Liver (tissue), 9 donors: ENCODE results near the gene IL21R. TPM values are rescaled to one million over a fixed set of nuclear protein-coding genes. Genes with fewer than 3 reads are reported as not detected.
A peak's percentile ranks its signal among the peaks of the same experiment; 100 is the strongest.

Experiments
- DNase-seq: peaks from one replicate; pipeline ENCODE4 v3.0.0-alpha.2; 2017; ENCODE audit warnings: low spot score
- H3K27ac ChIP-seq, 2 donors: one replicate each; pipeline ENCODE4 v1.7.0; 2013; ENCODE audit warnings: inconsistent platforms in 2 of 2, low read length in 2 of 2, control low read depth in 1 of 2, low read depth in 1 of 2, mild to moderate bottlenecking in 1 of 2
- H3K27me3 ChIP-seq, 4 donors: one replicate each; pipeline versions ENCODE4 v1.6.1 to v1.7.0; 2013; ENCODE audit warnings: low read length in 3 of 4, inconsistent platforms in 1 of 4, mild to moderate bottlenecking in 1 of 4, moderate library complexity in 1 of 4; ENCODE audit not compliant: control insufficient read depth in 4 of 4, insufficient read depth in 4 of 4
- H3K36me3 ChIP-seq, 4 donors: one replicate each; pipeline versions ENCODE4 v1.6.1 to v1.7.0; 2013; ENCODE audit warnings: low read length in 3 of 4, mild to moderate bottlenecking in 3 of 4, low read depth in 1 of 4, moderate library complexity in 1 of 4; ENCODE audit not compliant: control insufficient read depth in 4 of 4, insufficient read depth in 3 of 4
- H3K4me1 ChIP-seq, 4 donors: one replicate each; pipeline versions ENCODE4 v1.6.1 to v1.7.0; 2013; ENCODE audit warnings: low read length in 3 of 4, mild to moderate bottlenecking in 3 of 4, moderate library complexity in 1 of 4; ENCODE audit not compliant: control insufficient read depth in 4 of 4, insufficient read depth in 4 of 4
- H3K4me3 ChIP-seq, 3 donors: one replicate each; pipeline versions ENCODE4 v1.6.1 to v1.7.0; 2013; ENCODE audit warnings: low read length in 3 of 3, control low read depth in 1 of 3, low read depth in 1 of 3, mild to moderate bottlenecking in 1 of 3
- H3K9ac ChIP-seq, 2 donors: one replicate each; pipeline ENCODE4 v1.7.0; 2013; ENCODE audit warnings: low read length in 2 of 2, mild to moderate bottlenecking in 2 of 2, moderate library complexity in 2 of 2, control low read depth in 1 of 2, low read depth in 1 of 2
- H3K9me3 ChIP-seq, 4 donors: one replicate each; pipeline versions ENCODE4 v1.6.1 to v1.7.0; 2013; ENCODE audit warnings: low read length in 3 of 4; ENCODE audit not compliant: control insufficient read depth in 4 of 4
- EGR1 ChIP-seq, 2 donors: IDR thresholded peaks; 2 replicates each; pipeline ENCODE4 v1.6.1; 2016 to 2018; ENCODE audit warnings: antibody characterized with exemption in 2 of 2, low read depth in 2 of 2
- FOXA1 ChIP-seq: IDR thresholded peaks from 2 replicates; pipeline ENCODE4 v1.6.1; 2016; ENCODE audit warnings: antibody characterized with exemption
- FOXA2 ChIP-seq: IDR thresholded peaks from 2 replicates; pipeline ENCODE4 v1.6.1; 2016; ENCODE audit warnings: antibody characterized with exemption
- GABPA ChIP-seq, 2 donors: IDR thresholded peaks in 1 of 2; conservative IDR thresholded peaks in 1 of 2; 2 replicates each; pipeline ENCODE4 v1.6.1; 2016; ENCODE audit warnings: antibody characterized with exemption in 2 of 2, mild to moderate bottlenecking in 1 of 2, moderate library complexity in 1 of 2
- HNF4A ChIP-seq, 2 donors: conservative IDR thresholded peaks; 2 replicates each; pipeline ENCODE4 v1.6.1; 2016; ENCODE audit warnings: antibody characterized with exemption in 2 of 2, mild to moderate bottlenecking in 2 of 2
- HNF4G ChIP-seq: IDR thresholded peaks from 2 replicates; pipeline ENCODE4 v1.6.1; 2016; ENCODE audit warnings: antibody characterized with exemption
- JUND ChIP-seq, 2 donors: IDR thresholded peaks; 2 replicates each; pipeline ENCODE4 v1.6.1; 2016; ENCODE audit warnings: antibody characterized with exemption in 2 of 2
- NR2F2 ChIP-seq: IDR thresholded peaks from 2 replicates; pipeline ENCODE4 v1.6.1; 2016; ENCODE audit warnings: antibody characterized with exemption
- RAD21 ChIP-seq, 2 donors: IDR thresholded peaks; 2 replicates each; pipeline ENCODE4 v1.6.1; 2016; ENCODE audit warnings: antibody characterized with exemption in 2 of 2, mild to moderate bottlenecking in 2 of 2
- RXRA ChIP-seq, 2 donors: IDR thresholded peaks; 2 replicates each; pipeline ENCODE4 v1.6.1; 2017 to 2018; ENCODE audit warnings: antibody characterized with exemption in 2 of 2, mild to moderate bottlenecking in 1 of 2
- SP1 ChIP-seq: IDR thresholded peaks from 2 replicates; pipeline ENCODE4 v1.6.1; 2018; ENCODE audit warnings: antibody characterized with exemption, mild to moderate bottlenecking
- TAF1 ChIP-seq: conservative IDR thresholded peaks from 2 replicates; pipeline ENCODE4 v1.6.1; 2016; ENCODE audit warnings: antibody characterized with exemption, mild to moderate bottlenecking
- YY1 ChIP-seq: IDR thresholded peaks from 2 replicates; pipeline ENCODE4 v1.6.1; 2016; ENCODE audit warnings: antibody characterized with exemption, mild to moderate bottlenecking
- WGBS: extraction: QIAGEN DNeasy Blood & Tissue Kit; methylation state at CpG from one replicate; pipeline ENCODE4 v1.1.7; 2013; 5-methylcytosine and 5-hydroxymethylcytosine counted together
- polyA plus RNA-seq, 2 donors: library from polyadenylated mRNA; stranded (reverse) in 1 of 2; unstranded in 1 of 2; fragments of 200-250 nt in 1 of 2; fragments of >200 nt in 1 of 2; fragmentation: Nextera tagmentation in 1 of 2; extraction: Ambion mirVana in 1 of 2; gene quantifications; one replicate each; pipeline versions ENCODE4 v1.2.1 to v1.2.3, GENCODE V29; 2013 to 2015
- total RNA-seq, 2 donors: library from RNA; depleted of rRNA; stranded (reverse); fragments of >200 nt; gene quantifications; one replicate each; pipeline ENCODE4 v1.2.3, GENCODE V29; 2014
- TF ChIP-seq, protein P1 (sequence below): IDR thresholded peaks from 2 replicates; pipeline ENCODE4 v1.6.1; 2016; ENCODE audit warnings: antibody characterized with exemption
- TF ChIP-seq, protein P2 (sequence below): IDR thresholded peaks from 2 replicates; pipeline ENCODE4 v1.6.1; 2016; ENCODE audit warnings: antibody characterized with exemption
- TF ChIP-seq, protein P3 (sequence below): fragments of 150-350 bp; IDR thresholded peaks from 2 replicates; pipeline ENCODE4 v1.5.1; 2017; ENCODE audit warnings: improper control_type of control experiment, low read depth, low read length; ENCODE audit not compliant: missing input control
- TF ChIP-seq, protein P4 (sequence below): IDR thresholded peaks from 2 replicates; pipeline ENCODE4 v1.6.1; 2016; ENCODE audit warnings: antibody characterized with exemption
- TF ChIP-seq, protein P5 (sequence below): IDR thresholded peaks from 2 replicates; pipeline ENCODE4 v1.6.1; 2016; ENCODE audit warnings: antibody characterized with exemption, mild to moderate bottlenecking
- donor health status: healthy.
- donor health status: healthy.
- donor health status: healthy.
- donor health status: healthy.
- donor health status: healthy.

IL21R gene
- total and polyA plus RNA-seq, 4 donors, result 0.19 to 0.84 (median 0.39) TPM

DNA sequence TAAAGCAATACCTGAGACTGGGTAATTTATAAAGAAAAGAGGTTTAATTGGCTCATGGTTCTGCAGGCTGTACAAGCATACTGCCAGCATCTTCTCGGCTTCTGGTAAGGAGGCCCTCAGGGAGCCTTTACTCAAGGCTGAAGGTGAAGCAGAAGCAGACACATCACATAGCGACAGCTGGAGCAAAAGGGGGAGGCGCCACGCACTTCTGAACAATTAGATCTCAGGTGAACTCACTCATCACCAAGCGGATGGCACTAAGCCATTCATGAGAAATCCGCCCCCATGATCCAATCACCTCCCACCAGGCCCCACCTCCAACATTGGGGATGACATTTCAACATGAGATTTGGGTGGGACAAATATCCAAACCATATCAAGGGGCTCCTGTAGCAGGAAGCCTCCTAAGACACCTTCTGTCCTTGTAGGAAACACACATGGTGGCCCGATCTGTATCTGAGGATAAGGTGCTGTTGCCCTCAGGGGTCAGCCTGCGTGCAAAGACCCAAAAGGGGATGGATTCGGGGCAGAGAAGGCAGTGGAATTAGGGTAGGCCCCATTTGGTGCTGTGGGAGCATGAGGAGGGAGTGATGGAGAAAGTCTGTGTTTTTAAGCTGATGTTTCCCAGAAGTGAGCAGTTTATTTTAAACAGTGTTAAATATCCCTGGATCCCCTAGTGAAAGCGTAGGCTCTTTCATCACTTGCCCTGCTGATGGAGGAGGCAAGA is 23.0 kb downstream of the IL21R start:
- no peak overlapping the region for H3K9ac ChIP-seq
- H3K4me1 ChIP-seq, result no peaks in the 10 kb centered on the region
- H3K27ac ChIP-seq, result no peak overlapping the region
- no peaks in the 10 kb centered on the region for H3K27me3 ChIP-seq
- DNase-seq, result peak; percentile 19
- H3K9me3 ChIP-seq, result peaks cover 0 to 11% (median under 1%) of the 10 kb centered on the region in 4 donors
- WGBS, result 87% methylated on average over 10 of the region's 10 CpGs
- TF ChIP-seq HNF4A (conservative IDR thresholded peaks at IDR 0.05), result no peak
- TF ChIP-seq FOXA1, result no peak
- TF ChIP-seq TAF1, result no peak
- no peak for TF ChIP-seq RXRA (IDR thresholded peaks at IDR 0.05)
- no peak for TF ChIP-seq YY1
- TF ChIP-seq, protein P1, sequence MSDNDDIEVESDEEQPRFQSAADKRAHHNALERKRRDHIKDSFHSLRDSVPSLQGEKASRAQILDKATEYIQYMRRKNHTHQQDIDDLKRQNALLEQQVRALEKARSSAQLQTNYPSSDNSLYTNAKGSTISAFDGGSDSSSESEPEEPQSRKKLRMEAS, result no peak
- no peak for TF ChIP-seq JUND (IDR thresholded peaks at IDR 0.05)
- no peak for TF ChIP-seq GABPA (IDR thresholded peaks at IDR 0.05 in 1 of 2, conservative IDR thresholded peaks at IDR 0.05 in 1 of 2)
- TF ChIP-seq, protein P2, sequence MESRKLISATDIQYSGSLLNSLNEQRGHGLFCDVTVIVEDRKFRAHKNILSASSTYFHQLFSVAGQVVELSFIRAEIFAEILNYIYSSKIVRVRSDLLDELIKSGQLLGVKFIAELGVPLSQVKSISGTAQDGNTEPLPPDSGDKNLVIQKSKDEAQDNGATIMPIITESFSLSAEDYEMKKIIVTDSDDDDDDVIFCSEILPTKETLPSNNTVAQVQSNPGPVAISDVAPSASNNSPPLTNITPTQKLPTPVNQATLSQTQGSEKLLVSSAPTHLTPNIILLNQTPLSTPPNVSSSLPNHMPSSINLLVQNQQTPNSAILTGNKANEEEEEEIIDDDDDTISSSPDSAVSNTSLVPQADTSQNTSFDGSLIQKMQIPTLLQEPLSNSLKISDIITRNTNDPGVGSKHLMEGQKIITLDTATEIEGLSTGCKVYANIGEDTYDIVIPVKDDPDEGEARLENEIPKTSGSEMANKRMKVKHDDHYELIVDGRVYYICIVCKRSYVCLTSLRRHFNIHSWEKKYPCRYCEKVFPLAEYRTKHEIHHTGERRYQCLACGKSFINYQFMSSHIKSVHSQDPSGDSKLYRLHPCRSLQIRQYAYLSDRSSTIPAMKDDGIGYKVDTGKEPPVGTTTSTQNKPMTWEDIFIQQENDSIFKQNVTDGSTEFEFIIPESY, result no peak
- TF ChIP-seq, protein P3, sequence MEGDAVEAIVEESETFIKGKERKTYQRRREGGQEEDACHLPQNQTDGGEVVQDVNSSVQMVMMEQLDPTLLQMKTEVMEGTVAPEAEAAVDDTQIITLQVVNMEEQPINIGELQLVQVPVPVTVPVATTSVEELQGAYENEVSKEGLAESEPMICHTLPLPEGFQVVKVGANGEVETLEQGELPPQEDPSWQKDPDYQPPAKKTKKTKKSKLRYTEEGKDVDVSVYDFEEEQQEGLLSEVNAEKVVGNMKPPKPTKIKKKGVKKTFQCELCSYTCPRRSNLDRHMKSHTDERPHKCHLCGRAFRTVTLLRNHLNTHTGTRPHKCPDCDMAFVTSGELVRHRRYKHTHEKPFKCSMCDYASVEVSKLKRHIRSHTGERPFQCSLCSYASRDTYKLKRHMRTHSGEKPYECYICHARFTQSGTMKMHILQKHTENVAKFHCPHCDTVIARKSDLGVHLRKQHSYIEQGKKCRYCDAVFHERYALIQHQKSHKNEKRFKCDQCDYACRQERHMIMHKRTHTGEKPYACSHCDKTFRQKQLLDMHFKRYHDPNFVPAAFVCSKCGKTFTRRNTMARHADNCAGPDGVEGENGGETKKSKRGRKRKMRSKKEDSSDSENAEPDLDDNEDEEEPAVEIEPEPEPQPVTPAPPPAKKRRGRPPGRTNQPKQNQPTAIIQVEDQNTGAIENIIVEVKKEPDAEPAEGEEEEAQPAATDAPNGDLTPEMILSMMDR, result no peak
- no peak for TF ChIP-seq FOXA2
- TF ChIP-seq HNF4G, result no peak
- TF ChIP-seq, protein P4, sequence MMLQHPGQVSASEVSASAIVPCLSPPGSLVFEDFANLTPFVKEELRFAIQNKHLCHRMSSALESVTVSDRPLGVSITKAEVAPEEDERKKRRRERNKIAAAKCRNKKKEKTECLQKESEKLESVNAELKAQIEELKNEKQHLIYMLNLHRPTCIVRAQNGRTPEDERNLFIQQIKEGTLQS, result no peak
- TF ChIP-seq RAD21 (IDR thresholded peaks at IDR 0.05), result no peak
- no peak for TF ChIP-seq NR2F2
- TF ChIP-seq EGR1 (IDR thresholded peaks at IDR 0.05; ENCODE audit: low read depth in 2 of 2), result no peak
- TF ChIP-seq SP1, result no peak
- TF ChIP-seq, protein P5, sequence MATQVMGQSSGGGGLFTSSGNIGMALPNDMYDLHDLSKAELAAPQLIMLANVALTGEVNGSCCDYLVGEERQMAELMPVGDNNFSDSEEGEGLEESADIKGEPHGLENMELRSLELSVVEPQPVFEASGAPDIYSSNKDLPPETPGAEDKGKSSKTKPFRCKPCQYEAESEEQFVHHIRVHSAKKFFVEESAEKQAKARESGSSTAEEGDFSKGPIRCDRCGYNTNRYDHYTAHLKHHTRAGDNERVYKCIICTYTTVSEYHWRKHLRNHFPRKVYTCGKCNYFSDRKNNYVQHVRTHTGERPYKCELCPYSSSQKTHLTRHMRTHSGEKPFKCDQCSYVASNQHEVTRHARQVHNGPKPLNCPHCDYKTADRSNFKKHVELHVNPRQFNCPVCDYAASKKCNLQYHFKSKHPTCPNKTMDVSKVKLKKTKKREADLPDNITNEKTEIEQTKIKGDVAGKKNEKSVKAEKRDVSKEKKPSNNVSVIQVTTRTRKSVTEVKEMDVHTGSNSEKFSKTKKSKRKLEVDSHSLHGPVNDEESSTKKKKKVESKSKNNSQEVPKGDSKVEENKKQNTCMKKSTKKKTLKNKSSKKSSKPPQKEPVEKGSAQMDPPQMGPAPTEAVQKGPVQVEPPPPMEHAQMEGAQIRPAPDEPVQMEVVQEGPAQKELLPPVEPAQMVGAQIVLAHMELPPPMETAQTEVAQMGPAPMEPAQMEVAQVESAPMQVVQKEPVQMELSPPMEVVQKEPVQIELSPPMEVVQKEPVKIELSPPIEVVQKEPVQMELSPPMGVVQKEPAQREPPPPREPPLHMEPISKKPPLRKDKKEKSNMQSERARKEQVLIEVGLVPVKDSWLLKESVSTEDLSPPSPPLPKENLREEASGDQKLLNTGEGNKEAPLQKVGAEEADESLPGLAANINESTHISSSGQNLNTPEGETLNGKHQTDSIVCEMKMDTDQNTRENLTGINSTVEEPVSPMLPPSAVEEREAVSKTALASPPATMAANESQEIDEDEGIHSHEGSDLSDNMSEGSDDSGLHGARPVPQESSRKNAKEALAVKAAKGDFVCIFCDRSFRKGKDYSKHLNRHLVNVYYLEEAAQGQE, result no peak
- H3K36me3 ChIP-seq, result no peaks in the 10 kb centered on the region
- H3K4me3 ChIP-seq, result no peak overlapping the region
